GM12878 (cell line): ENCODE results near the gene LMX1A. TPM values are rescaled to one million over a fixed set of nuclear protein-coding genes. Genes with fewer than 3 reads are reported as not detected.

ENCODE experiments used
- ATAC-seq: fragments of 200-7000 bp; cut with Tn5 transposase; 3 replicates; pipeline ENCODE4 v1.9.1; 2020; ENCODE audit warnings: mild to moderate bottlenecking, moderate library complexity
- BruUV-seq: library from RNA; stranded (reverse); fragments of 400-500 nt; replicated peaks from 2 replicates; lab custom pipeline; 2021; lab: Mats Ljungman, UMichigan
- CTCF ChIA-PET: fragments of 300-600 bp; sonication (Branson Sonifier 250); formaldehyde crosslinking; extraction: SDS; loops from one replicate; lab custom pipeline; 2021; ENCODE audit warnings: inconsistent platforms; lab: Yijun Ruan, JAX
- POLR2A ChIA-PET: fragments of 350-600 bp; formaldehyde crosslinking; extraction: SDS; loops from one replicate; lab custom pipeline; 2021; ENCODE audit warnings: inconsistent platforms; lab: Charles Lee
- RAD21 ChIA-PET: fragments of 300-600 bp; sonication (Branson Sonifier 250); formaldehyde crosslinking; loops from one replicate; lab custom pipeline; 2023; ENCODE audit warnings: antibody characterized with exemption; ENCODE audit not compliant: unreplicated experiment; lab: Charles Lee
- SMC1A ChIA-PET: fragments of 300-600 bp; sonication (Branson Sonifier 250); formaldehyde crosslinking; loops from one replicate; lab custom pipeline; 2023; ENCODE audit not compliant: unreplicated experiment, uncharacterized antibody; lab: Charles Lee
- DNase-seq: peaks from one replicate; pipeline ENCODE4 v3.0.0-alpha.2; 2011; ENCODE audit warnings: low read depth, low spot score
- FAIRE-seq: peaks from 3 replicates; lab custom pipeline; 2011; peaks lifted over from hg19 to GRCh38; lab: Jason Lieb, UNC
- H2AFZ ChIP-seq: 2 replicates; pipeline ENCODE4 v1.6.0; 2011; ENCODE audit warnings: low read depth, low read length, control low read depth; ENCODE audit not compliant: control insufficient read depth
- H3K27ac ChIP-seq: 2 replicates; pipeline ENCODE4 v1.5.1; 2011; ENCODE audit warnings: control low read depth; ENCODE audit not compliant: control insufficient read depth, insufficient read depth
- H3K27me3 ChIP-seq, 2 experiments: replicated peaks in 1 of 2; 2 replicates each; pipeline versions ENCODE4 v1.6.0 to v1.6.1; 2011; ENCODE audit warnings: low read length in 1 of 2; ENCODE audit not compliant: control insufficient read depth in 2 of 2, insufficient read depth in 2 of 2
- H3K36me3 ChIP-seq, 2 experiments: 2 replicates each; pipeline ENCODE4 v1.5.1; 2011; ENCODE audit warnings: low read length in 1 of 2; ENCODE audit not compliant: control insufficient read depth in 2 of 2, insufficient read depth in 2 of 2
- H3K4me1 ChIP-seq: 2 replicates; pipeline ENCODE4 v1.6.1; 2011; ENCODE audit warnings: mild to moderate bottlenecking, low read length, moderate library complexity, mixed read lengths; ENCODE audit not compliant: control insufficient read depth, insufficient read depth
- H3K4me2 ChIP-seq: 2 replicates; pipeline ENCODE4 v1.6.0; 2011; ENCODE audit warnings: control low read depth; ENCODE audit not compliant: control insufficient read depth, insufficient read depth
- H3K4me3 ChIP-seq: fragments of 200-600 bp; sonication (generic); 2 replicates; pipeline ENCODE4 v1.5.1; 2016
- H3K79me2 ChIP-seq: 2 replicates; pipeline ENCODE4 v1.6.0; 2011; ENCODE audit warnings: low read length; ENCODE audit not compliant: control insufficient read depth, insufficient read depth
- H3K9ac ChIP-seq: 2 replicates; pipeline ENCODE4 v1.8.0; 2011; ENCODE audit warnings: low read length, control low read depth, mixed read lengths; ENCODE audit not compliant: control insufficient read depth, insufficient read depth
- H3K9me3 ChIP-seq: replicated peaks from 3 replicates; pipeline ENCODE4 v1.5.1; 2011; ENCODE audit warnings: mild to moderate bottlenecking, low read length; ENCODE audit not compliant: control insufficient read depth, insufficient read depth
- H4K20me1 ChIP-seq: 2 replicates; pipeline ENCODE4 v1.6.0; 2011; ENCODE audit not compliant: control insufficient read depth, insufficient read depth
- BCL3 ChIP-seq: IDR thresholded peaks from 2 replicates; pipeline ENCODE4 v1.6.1; 2011; ENCODE audit warnings: borderline replicate concordance, low read depth, mild to moderate bottlenecking, moderate library complexity, low read length; ENCODE audit not compliant: insufficient read depth, poor library complexity, severe bottlenecking
- BCLAF1 ChIP-seq: fragments of 450-650 bp; IDR thresholded peaks from 2 replicates; pipeline ENCODE4 v1.6.1; 2017; ENCODE audit warnings: antibody characterized with exemption, mild to moderate bottlenecking, moderate library complexity
- CBFB ChIP-seq: IDR thresholded peaks from 2 replicates; pipeline ENCODE4 v1.6.1; 2016; ENCODE audit warnings: antibody characterized with exemption, low read depth
- EP300 ChIP-seq, 2 experiments: fragments of 150-350 bp in 1 of 2; IDR thresholded peaks; 2 replicates each; pipeline ENCODE4 v1.6.1; 2011 to 2012; ENCODE audit warnings: low read depth in 2 of 2, low read length in 2 of 2, borderline replicate concordance in 1 of 2, improper control_type of control experiment in 1 of 2, inconsistent platforms in 1 of 2; ENCODE audit not compliant: control insufficient read depth in 1 of 2
- HDAC6 ChIP-seq: fragments of 200-600 bp; sonication (generic); IDR thresholded peaks from one replicate; pipeline ENCODE4 v1.8.0; 2017; ENCODE audit warnings: antibody characterized with exemption; ENCODE audit not compliant: unreplicated experiment
- RAD21 ChIP-seq: IDR thresholded peaks from 2 replicates; pipeline ENCODE4 v1.6.1; 2011; ENCODE audit warnings: mild to moderate bottlenecking, low read depth, low read length, moderate library complexity; ENCODE audit not compliant: insufficient read depth
- REST ChIP-seq: IDR thresholded peaks from 2 replicates; pipeline ENCODE4 v1.6.1; 2012; ENCODE audit warnings: mild to moderate bottlenecking, low read depth, low read length
- STAT3 ChIP-seq: IDR thresholded peaks from 2 replicates; pipeline ENCODE4 v1.6.1; 2011; ENCODE audit warnings: low read depth, low read length, improper control_type of control experiment
- YBX1 ChIP-seq: fragments of 450-650 bp; IDR thresholded peaks from 2 replicates; pipeline ENCODE4 v1.6.1; 2016; ENCODE audit warnings: antibody characterized with exemption
- ZNF384 ChIP-seq: IDR thresholded peaks from 2 replicates; pipeline ENCODE4 v1.6.1; 2012; ENCODE audit warnings: low read depth, mild to moderate bottlenecking, low read length, improper control_type of control experiment, borderline replicate concordance
- WGBS: methylation state at CpG from one replicate; pipeline ENCODE4 v1.1.6; 2016; ENCODE audit warnings: low lambda C conversion rate; ENCODE audit not compliant: insufficient replicate concordance, insufficient coverage; ENCODE audit errors: missing lambda C conversion rate; 5-methylcytosine and 5-hydroxymethylcytosine counted together
- in situ Hi-C: fragments of 300-500 bp; cut with MboI; formaldehyde crosslinking; loops from 9 replicates; pipeline ENCODE4 v1.14.3; 2018; ENCODE audit warnings: mixed read lengths
- intact Hi-C: fragments of 100-400 bp; cut with micrococcal nuclease; formaldehyde crosslinking; loops from one replicate; pipeline ENCODE4 v1.14.2; 2022; ENCODE audit not compliant: unreplicated experiment
- polyA plus RNA-seq, 11 experiments: library from polyadenylated mRNA; depleted of rRNA in 4 of 11; unstranded in 6 of 11; stranded (reverse) in 5 of 11; fragments of >200 nt; fragmentation: Nextera tagmentation in 4 of 11; fragmentation: Illumina TruSeq in 1 of 11; extraction: Ambion mirVana in 4 of 11; extraction: Trizol in 1 of 11; gene quantifications; 1 replicate in 1 of 11; 2 replicates in 10 of 11; pipeline versions ENCODE4 v1.2.1 to v1.2.3, GENCODE V29; 2011 to 2016; ENCODE audit warnings: inconsistent platforms in 2 of 11, missing spikeins in 2 of 11, low read depth in 1 of 11
- total RNA-seq, 4 experiments: library from RNA; depleted of rRNA in 3 of 4; stranded (reverse); fragments of >200 nt in 3 of 4; fragmentation: Illumina TruSeq in 1 of 4; extraction: Trizol in 1 of 4; gene quantifications; 2 replicates each; pipeline versions ENCODE4 v1.2.1 to v1.2.3, GENCODE V29; 2013 to 2021
- TF ChIP-seq, protein P1 (sequence below): IDR thresholded peaks from 2 replicates; pipeline ENCODE4 v1.6.1; 2011; ENCODE audit warnings: low read depth, mild to moderate bottlenecking, low read length, moderate library complexity, borderline replicate concordance; ENCODE audit errors: extremely low read depth

LMX1A gene
- total and polyA plus RNA-seq, 10 of the 15 experiments (the other 5 are each of a cell fraction or from before 2014, with no cell fraction given): not detected

DNA sequence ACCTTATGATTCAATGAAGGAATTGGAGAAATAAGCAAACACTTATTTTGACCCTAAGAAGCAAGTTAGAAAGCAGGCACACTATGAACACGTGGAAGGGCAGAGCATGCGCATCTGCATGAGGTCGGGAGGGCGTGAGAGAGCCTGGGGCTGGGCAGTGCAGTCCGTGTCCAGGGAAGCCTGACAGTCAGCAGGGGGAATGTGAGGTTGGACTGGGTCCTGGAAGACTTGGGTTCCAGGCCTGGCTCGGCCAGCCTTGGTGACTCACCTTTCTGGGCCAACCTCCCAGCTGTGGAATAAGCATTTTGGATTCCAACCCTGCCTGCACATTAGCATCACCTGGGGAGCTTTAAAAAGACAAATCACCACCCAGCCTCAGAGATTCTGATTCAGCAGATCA, 26.6 kb upstream of the LMX1A start (continued):
- TF ChIP-seq, protein P1, sequence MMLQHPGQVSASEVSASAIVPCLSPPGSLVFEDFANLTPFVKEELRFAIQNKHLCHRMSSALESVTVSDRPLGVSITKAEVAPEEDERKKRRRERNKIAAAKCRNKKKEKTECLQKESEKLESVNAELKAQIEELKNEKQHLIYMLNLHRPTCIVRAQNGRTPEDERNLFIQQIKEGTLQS: no peak
- TF ChIP-seq HDAC6 (no peak), YBX1 (no peak), REST (no peak)
- TF ChIP-seq, all 136 proteins: peak for 0

DNA sequence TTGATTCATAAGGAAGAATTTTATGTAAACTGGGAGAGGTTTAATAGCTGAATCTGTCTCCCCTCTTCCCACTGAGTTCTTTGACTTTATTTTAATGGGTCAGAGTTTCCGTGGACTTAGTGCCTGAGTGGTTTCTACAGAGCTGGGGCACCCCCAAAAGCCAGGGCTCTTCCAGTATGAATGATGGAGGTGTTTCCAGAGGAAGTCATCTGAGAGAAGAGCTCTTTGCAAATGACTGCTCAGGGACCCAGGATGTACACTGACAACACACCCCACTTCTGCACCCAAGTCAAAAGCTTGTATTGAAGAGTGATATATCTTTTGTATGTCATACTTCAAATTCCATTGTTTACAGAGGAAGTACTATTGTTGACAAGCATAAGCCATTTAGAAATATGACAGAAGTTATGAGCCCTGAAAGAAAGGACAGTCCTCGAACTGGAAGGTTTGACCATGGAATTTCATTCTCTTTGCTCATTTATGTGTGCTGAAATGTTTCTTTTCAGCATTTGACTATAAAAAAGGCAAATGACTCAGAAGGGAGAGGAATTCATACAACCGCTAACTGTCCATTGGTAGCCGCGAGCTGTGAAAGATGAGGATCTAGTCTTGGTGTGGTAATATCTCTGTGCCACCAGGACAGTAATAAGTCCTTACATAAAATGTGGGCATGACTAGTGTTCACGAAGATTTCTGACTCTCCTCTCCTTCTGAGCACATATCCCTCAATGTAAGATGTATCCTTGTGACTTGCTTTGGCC, 25.4 kb upstream of the LMX1A start:
- intact Hi-C loops (no loop called here), in situ Hi-C loops (no loop called here)
- H3K9ac ChIP-seq: no peak overlapping the region
- FAIRE-seq (no peak), ATAC-seq (no peak), DNase-seq (no peak)
- no peaks in the 10 kb centered on the region for H4K20me1 ChIP-seq
- H3K9me3 ChIP-seq: no peaks in the 10 kb centered on the region
- H3K36me3 ChIP-seq: no peaks in the 10 kb centered on the region
- 35% methylated on average over 6 of the region's 6 CpGs for WGBS
- TF ChIP-seq ZNF384 (no peak), EP300 (IDR thresholded peaks at IDR 0.05; ENCODE audit: borderline replicate concordance in 1 of 2, control insufficient read depth in 1 of 2, low read depth in 2 of 2, low read length in 2 of 2) (no peak), BCLAF1 (no peak), CBFB (no peak), BCL3 (no peak), STAT3 (no peak), RAD21 (no peak)
- POLR2A ChIA-PET: no interaction called here
- BruUV-seq: no TSS peak
- peaks cover 0 to 6% of the 10 kb centered on the region in 2 experiments; a peak in 2 of 4 replicates for H3K27me3 ChIP-seq
- CTCF ChIA-PET: interaction anchor here (1.2 to 5.4 kb wide), 2 partner anchors 13 to 266 kb away, joined by 3 to 38 read pairs; no protein-coding TSS in a partner anchor
- H3K79me2 ChIP-seq: no peaks in the 10 kb centered on the region
- no peak overlapping the region for H3K27ac ChIP-seq
- H3K4me2 ChIP-seq: no peak overlapping the region
- RAD21 ChIA-PET: interaction anchor here (1.2 kb wide), 1 partner anchor 11 kb away, joined by 3 read pairs; no protein-coding TSS in a partner anchor
- SMC1A ChIA-PET: interaction anchor here (0.6 to 1.0 kb wide), 3 partner anchors 15 to 214 kb away, joined by 3 read pairs; no protein-coding TSS in a partner anchor
- H3K4me1 ChIP-seq: no peaks in the 10 kb centered on the region
- H3K4me3 ChIP-seq: no peak overlapping the region
- H2AFZ ChIP-seq: no peak overlapping the region
